CD4-positive, alpha-beta T cell treated with Interleukin-12 subunit alpha and Interleukin-12 subunit beta, for 1 hour (primary cell): ENCODE results near the gene HBEGF.
"Not testable (repeated sequence)": the region's sequence is repeated elsewhere in the genome, so short reads cannot be mapped to it uniquely, and the experiment has no call there.

Experiments
- DNase-seq: peaks from one replicate; pipeline ENCODE4 v3.0.0-alpha.2; 2020

Gene HBEGF

DNA sequence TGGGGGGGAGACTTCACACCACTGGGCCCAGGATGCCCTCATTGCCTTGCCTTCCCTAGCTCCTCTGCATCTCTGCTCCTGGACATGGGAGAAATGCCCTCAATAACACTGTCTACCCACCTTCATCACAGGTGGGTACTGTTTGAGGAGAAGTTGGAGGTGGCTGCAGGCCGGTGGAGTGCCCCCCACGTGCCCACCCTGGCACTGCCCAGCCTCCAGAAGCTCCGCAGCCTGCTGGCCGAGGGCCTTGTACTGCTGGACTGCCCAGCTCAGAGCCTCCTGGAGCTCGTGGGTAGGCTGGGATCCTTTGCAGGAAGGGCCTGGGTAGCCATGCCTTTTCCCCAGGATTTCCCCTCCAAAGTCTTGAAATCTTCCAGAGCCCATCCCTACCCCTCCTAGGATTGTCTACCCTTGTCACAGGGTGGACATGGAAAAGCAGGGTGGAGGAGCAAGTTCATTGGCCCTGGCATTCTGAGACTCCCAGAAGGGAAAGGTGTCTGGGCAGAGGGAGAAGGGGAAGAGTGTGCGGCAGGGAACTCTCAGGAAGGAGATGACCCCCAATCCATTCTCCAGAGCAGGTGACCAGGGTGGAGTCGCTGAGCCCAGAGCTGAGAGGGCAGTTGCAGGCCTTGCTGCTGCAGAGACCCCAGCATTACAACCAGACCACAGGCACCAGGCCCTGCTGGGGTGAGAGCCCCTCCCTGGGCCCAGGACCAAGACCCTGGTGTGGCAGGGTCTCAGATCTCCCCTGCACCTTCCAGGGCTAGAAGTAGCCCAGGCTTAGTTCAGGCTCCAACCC is 14.5 kb upstream of the HBEGF start:
- DNase-seq = no peak

GRCh38 chr5:140360101-140360500 is 13.7 kb upstream of the HBEGF start, which contains the start of gene SLC4A9:
Gene SLC4A9, plus strand, starts transcription at chr5:140360194. Its CDS starts 43 bp downstream, at chr5:140360237.
- no peak for DNase-seq

DNA sequence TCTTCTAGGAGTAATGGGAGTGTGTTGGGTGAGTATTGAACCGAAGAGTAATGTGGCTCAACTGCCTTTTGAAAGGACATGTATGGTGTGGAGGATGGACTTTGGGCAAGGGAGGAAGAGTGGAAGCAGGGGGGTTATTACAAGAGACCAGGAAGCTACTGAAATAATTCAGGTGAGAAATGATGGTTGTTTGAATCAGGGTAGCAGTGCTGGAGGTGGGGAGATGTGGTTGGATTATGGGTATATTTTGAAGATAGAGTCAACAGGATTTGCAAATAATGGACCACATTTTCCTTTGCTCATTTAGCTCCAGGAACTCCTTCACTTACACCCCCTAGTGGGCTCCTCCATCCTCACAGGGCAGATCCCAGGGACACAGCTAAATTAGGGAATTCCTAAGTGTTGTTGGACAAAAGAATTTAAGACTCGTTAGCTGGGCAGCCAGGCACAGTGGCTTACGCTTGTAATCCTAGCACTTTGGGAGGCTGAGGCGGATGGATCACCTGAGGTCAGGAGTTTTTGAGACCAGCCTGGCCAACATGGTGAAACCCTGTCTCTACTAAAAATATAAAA is 12.4 kb upstream of the HBEGF start:
- no peak for DNase-seq

- DNase-seq = peak; percentile 82
These were observed 11.3 kb upstream of the HBEGF start for GRCh38 chr5:140357726-140358093.

DNA sequence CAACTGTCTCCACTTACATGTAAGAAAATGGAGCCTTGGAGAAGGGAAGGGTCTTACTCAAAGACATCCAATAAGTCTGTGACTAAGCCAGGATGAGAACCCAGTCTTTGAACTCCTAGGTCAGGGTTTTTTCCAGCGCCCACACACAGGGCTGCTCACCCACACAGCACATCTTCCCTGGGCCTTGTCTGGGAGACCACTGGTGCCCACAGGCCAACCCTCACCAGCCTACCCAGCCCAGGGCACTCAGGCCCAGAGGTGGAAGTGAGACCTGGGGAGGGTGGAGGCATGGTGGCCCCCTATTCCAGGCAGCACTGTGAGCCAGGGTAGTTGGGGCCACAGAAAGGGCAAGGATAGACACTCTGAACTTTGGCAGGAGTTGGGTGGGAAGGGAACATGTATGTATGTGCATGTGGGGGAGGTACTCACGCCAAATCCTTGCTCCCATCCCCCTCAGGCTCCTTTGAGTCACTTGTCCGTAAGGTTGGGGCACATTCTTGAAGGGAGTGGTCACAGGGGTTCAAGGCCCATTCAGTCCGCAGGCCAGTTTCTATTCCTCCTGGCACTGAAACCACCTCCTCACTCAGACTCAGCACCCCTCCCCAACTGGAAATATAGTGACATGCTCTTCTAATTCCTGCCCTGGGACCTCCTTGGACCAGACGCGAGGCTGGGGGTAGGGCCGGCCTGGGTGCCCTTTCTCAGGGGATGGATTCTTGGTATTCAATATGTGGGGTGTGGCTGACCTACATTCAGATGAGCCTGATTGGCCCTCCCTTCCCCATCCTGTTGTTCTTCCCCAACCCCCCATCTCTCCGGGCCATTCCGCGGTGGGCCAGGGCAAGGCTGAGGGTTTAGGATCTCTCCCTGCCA is 10.7 kb upstream of the HBEGF start:
- DNase-seq = no peak

DNA sequence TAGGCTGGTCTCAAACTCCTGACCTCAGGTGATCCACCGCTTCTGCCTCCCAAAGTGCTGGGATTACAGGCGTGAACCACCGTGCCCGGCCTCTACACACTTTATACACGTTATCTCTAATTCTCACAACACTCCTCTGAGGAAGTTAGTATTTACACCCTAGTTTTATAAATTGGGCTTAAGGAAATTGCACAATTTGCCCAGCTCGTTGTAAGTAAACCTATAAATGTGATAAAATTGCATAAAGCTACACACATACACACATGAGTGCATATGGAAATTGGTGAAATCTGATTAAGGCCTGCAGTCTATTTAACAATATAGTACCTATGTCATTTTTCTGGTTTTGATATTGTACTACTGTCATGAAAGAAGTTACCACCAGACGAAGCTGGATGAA is 9.1 kb upstream of the HBEGF start:
- no peak for DNase-seq

DNA sequence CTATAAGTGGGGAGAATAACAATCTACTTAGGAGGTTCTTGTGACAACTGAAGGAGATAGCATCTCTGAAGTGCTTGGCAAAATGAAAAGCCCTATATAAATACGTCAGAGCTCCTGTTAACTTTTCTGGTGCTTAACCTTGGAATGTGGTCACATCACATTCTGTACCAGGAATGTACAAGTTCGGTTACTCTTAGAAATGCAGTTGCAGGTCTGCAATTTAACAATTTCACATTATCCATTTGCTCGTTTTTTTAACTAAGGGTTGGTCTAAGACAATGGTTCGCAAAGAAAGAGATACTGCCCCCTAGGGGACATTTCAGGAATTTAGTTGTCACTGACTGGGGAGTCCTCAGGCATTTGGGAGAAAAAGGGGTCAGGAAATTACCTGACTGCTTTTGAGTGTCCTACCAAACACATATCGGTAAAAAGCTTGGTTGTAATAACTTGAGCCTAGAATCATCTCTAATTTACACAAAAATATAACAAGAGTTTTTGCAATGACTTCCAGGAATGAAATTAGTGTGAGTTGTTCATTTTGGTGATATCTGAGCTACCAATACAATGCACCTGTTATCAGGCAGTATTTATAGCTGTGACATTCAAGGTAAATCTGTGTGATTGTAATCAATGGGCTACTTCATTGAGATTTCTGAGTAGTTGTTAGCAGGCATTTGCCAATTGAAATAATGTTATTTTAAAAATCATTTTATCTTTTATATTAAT is 5.4 kb upstream of the HBEGF start:
- DNase-seq = peak; percentile 84

GRCh38 chr5:140349244-140349643 is 2.8 kb upstream of the HBEGF start:
- DNase-seq = no peak

- no peak for DNase-seq
These were observed 1.7 kb upstream of the HBEGF start for GRCh38 chr5:140348104-140348503.

- no peak for DNase-seq
These were observed 957 bp upstream of the HBEGF start for GRCh38 chr5:140347360-140347759.

DNA sequence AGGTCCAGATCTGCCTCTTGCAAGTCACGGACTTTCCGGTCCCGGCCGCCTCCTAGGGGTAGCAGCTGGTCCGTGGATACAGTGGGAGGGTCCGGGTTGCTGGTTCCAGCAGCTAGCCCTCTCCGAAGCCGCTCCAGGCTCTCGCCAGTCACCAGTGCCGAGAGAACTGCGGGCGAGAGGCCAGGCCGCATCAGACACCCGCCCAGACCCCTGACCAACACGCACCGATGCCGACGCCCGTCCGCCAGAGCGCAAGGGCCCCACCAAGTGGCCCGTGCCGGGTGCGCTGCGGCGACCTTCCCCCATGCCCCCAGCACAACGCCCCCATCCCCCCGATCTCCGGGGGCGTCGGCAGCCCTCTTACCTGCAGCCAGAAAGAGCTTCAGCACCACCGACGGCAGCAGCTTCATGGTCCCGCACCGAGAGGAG is 470 bp downstream of the HBEGF start:
- DNase-seq = no peak

DNA sequence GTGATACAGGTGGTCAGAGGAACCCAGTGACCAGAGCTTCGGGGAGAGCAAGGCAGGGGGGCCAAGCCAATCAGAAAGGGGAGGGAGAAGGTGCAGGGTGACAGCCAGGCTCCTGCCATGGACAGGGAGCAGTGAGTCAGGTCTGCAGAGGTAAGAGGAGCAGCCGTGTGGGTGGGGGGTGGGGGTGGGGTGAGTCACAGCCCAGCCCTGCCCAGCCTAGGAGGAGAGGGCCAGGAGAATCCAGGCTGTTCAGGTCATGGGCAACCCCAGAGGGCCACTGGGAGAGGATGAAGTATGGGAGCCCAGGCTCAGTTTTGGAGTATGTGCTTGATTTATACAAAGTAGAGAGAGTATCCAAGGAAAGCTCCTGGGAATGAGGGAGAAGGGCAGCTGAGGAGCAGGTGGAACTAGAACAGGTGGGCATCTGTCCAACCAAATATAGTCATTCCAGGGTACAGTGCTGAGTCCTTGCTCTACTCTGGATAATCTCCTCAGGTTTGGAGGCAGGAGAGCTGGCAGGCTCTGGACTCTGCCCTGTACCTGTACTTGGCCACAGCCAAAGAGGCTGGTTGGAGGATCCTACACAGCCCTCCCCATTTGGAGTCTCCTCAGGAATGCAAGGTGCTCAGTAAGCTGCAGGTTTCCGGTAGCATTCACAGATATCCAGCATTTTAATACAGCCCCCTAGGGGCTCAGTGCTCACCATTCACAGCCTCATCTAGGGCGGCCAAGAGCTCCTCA is 1.6 kb downstream of the HBEGF start:
- DNase-seq = no peak

DNA sequence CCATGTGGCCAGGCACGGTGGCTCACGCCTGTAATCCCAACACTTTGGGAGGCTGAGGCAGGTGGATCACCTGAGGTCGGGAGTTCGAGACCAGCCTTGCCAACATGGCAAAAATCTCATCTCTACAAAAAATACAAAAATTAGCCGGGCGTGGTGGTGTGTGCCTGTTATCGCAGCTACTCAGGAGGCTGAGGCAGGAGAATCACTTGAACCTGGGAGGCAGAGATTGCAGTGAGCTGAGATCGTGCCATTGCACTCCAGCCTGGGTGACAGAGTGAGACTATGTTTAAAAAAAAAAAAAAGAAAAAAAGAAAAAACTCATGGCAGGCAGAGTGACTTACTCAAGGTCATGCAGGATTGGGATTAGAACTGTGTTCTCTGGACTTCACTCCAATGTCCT is 2.6 kb downstream of the HBEGF start:
- not testable (repeated sequence) for DNase-seq

DNA sequence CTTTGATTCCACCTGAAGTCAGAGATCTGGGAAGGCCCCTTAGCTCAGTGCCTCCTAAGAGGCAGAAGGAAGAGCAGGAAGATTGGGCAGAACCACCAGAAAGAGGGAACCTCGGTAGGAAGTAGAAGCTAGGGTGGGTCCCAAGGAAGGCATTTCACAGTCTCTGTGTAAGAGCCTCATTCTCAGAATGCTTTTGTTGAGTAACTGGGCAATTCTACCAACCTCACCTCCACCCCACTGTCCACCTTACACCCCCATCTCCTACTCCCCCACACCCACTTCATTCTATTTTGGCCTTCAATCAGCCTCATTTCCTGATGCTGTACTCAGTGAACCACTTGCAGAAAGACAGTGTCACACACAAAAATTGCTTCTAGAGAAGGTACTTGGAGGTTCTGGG is 3.5 kb downstream of the HBEGF start:
- no peak for DNase-seq

- DNase-seq = peak; percentile 37
These were observed 4.1 kb downstream of the HBEGF start for GRCh38 chr5:140342287-140342686.

DNA sequence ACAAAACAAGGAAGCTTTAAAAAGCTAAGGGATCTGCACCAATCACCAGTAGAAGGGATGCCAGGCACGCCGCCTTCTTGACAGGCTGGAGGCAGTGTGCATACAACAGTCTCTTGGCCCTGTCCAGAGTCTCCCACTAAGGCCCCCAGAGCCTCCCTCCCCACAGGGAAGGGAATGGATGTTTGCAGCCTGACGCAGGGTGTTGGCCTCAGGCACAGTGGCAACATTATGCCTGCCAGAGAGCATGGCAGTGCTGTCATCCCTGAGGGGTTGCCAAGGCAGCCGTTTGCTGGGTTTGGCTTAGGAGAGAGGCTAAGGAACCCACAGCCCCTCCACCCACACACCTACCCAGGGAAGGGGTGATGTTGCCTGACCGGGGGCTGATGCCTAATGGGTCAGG is 4.8 kb downstream of the HBEGF start:
- DNase-seq = no peak

- DNase-seq = no peak
These were observed 5.7 kb downstream of the HBEGF start for GRCh38 chr5:140340605-140341121.

GRCh38 chr5:140339636-140340035 is 6.8 kb downstream of the HBEGF start:
- DNase-seq = no peak

- DNase-seq = no peak
These were observed 7.5 kb downstream of the HBEGF start for GRCh38 chr5:140338908-140339307.

- DNase-seq = no peak
These were observed 8.1 kb downstream of the HBEGF start for GRCh38 chr5:140338336-140338735.

DNA sequence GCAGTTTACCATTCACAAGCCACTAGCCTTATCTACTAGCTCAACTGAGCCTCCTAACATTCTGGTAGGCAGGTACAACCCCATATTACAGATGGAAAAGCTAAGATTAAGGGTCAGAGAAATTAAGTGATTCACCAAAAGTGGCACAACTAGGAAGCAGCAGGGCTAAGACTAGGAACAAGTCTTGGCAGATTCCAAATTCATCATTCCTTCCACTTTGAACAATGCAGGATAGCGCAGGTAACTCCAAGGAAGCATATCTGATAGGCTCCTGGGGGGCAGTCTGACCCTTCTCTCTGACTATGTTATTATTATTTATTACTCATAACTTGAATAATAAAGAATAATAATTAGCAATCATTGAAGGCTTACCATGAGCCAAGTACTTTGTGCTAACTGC is 8.5 kb downstream of the HBEGF start:
- no peak for DNase-seq

DNA sequence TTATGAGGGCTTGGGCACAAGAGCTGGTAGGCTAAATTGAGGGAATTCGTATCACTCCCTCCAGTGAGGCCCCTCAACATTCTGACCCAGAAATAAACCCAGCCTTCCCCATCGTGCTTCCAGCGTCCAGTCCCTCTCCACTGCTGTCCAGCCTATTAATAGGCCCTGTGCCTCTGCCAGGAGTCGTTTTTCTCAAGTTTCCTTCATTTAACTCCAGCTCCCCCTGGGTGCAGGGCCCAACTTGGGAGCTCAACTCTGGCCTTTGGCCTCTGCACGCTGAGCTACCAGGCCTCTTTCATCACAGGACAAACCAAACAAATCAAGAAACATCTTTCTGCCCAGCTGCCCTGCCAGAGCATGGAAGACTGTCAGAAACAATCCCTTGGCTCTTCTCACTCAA is 10.0 kb downstream of the HBEGF start:
- no peak for DNase-seq
